ENCODE results near the gene CDK11A.
"Not testable (repeated sequence)": the region's sequence is repeated elsewhere in the genome, so short reads cannot be mapped to it uniquely, and the experiment has no call there.

The CDK11A gene

GRCh38 chr1:1676087-1676486 is 48.1 kb downstream of the CDK11A start:
- not testable (repeated sequence) for H3K4me3 ChIP-seq (ENCODE audit: low read depth, low read length); H3K9me3 ChIP-seq (ENCODE audit: control insufficient read depth, insufficient read depth, low read length); H3K4me1 ChIP-seq (ENCODE audit: control insufficient read depth, insufficient read depth, low read length); H3K27me3 ChIP-seq (ENCODE audit: control insufficient read depth, insufficient read depth, low read length); H3K9ac ChIP-seq (ENCODE audit: low read depth, low read length); H3K27ac ChIP-seq (ENCODE audit: low read depth, low read length)
- peaks cover 16% of the 10 kb centered on the region for H3K36me3 ChIP-seq (ENCODE audit: control insufficient read depth, insufficient read depth, low read length)

- H3K4me3 ChIP-seq (ENCODE audit: low read depth, low read length); H3K27ac ChIP-seq (ENCODE audit: low read depth, low read length); H3K9ac ChIP-seq (ENCODE audit: low read depth, low read length); H3K27me3 ChIP-seq (ENCODE audit: control insufficient read depth, insufficient read depth, low read length); H3K4me1 ChIP-seq (ENCODE audit: control insufficient read depth, insufficient read depth, low read length); H3K9me3 ChIP-seq (ENCODE audit: control insufficient read depth, insufficient read depth, low read length): not testable (repeated sequence)
- H3K36me3 ChIP-seq (ENCODE audit: control insufficient read depth, insufficient read depth, low read length): peaks cover 21% of the 10 kb centered on the region
Measured at GRCh38 chr1:1675218-1675617, 48.9 kb downstream of the CDK11A start.

- not testable (repeated sequence) for H3K9me3 ChIP-seq (ENCODE audit: control insufficient read depth, insufficient read depth, low read length); H3K27ac ChIP-seq (ENCODE audit: low read depth, low read length); H3K4me1 ChIP-seq (ENCODE audit: control insufficient read depth, insufficient read depth, low read length); H3K9ac ChIP-seq (ENCODE audit: low read depth, low read length); H3K27me3 ChIP-seq (ENCODE audit: control insufficient read depth, insufficient read depth, low read length); H3K4me3 ChIP-seq (ENCODE audit: low read depth, low read length)
- H3K36me3 ChIP-seq (ENCODE audit: control insufficient read depth, insufficient read depth, low read length): peaks cover 24% of the 10 kb centered on the region
Measured at GRCh38 chr1:1674806-1675205, 49.4 kb downstream of the CDK11A start.

- peaks cover 42% of the 10 kb centered on the region for H3K36me3 ChIP-seq (ENCODE audit: control insufficient read depth, insufficient read depth, low read length)
- no peak overlapping the region for H3K9ac ChIP-seq (ENCODE audit: low read depth, low read length)
- H3K4me3 ChIP-seq (ENCODE audit: low read depth, low read length): no peak overlapping the region
- H3K27me3 ChIP-seq (ENCODE audit: control insufficient read depth, insufficient read depth, low read length): no peaks in the 10 kb centered on the region
- no peak overlapping the region for H3K27ac ChIP-seq (ENCODE audit: low read depth, low read length)
- no peaks in the 10 kb centered on the region for H3K9me3 ChIP-seq (ENCODE audit: control insufficient read depth, insufficient read depth, low read length)
- no peaks in the 10 kb centered on the region for H3K4me1 ChIP-seq (ENCODE audit: control insufficient read depth, insufficient read depth, low read length)
Measured at GRCh38 chr1:1672181-1672965, 51.8 kb downstream of the CDK11A start.

DNA sequence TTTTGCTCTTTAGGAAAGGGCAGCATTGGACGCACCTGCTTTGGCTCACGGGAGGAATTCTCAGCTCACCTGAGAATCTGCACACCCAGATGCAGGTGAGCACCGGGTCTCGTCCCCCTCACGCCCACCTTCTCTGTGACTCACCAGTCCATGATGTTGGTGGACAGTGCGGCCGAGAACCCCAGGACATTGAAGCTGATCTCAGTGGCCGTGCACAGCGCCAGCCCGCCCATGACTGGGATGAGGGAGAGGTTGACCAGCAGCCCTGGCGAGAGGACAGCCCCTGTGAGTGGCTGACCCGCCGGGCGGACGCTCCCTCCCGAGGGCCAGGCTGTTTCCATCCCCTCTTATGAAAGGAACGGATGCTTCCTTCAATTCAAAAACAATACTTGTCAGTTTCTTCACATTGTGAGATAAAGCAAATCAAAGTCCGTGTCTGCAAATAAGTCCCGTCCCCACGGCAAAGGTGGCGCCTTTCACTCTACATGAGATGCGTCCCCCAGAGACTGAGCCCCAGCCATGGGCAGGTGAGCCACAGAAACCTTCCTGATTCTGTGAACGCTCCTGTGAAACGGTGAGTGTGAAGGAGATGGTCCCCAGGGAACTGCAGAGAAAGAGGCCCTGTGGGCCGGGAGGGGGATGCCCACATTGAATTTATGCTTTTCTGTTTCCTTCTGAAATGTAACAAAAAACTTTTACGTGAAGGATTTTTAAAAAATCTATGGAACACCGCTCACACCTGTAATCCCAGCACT is 52.6 kb downstream of the CDK11A start:
- no peaks in the 10 kb centered on the region for H3K27me3 ChIP-seq (ENCODE audit: control insufficient read depth, insufficient read depth, low read length)
- no peak overlapping the region for H3K4me3 ChIP-seq (ENCODE audit: low read depth, low read length)
- H3K4me1 ChIP-seq (ENCODE audit: control insufficient read depth, insufficient read depth, low read length): no peaks in the 10 kb centered on the region
- H3K9ac ChIP-seq (ENCODE audit: low read depth, low read length): no peak overlapping the region
- H3K9me3 ChIP-seq (ENCODE audit: control insufficient read depth, insufficient read depth, low read length): no peaks in the 10 kb centered on the region
- H3K36me3 ChIP-seq (ENCODE audit: control insufficient read depth, insufficient read depth, low read length): peaks cover 44% of the 10 kb centered on the region
- H3K27ac ChIP-seq (ENCODE audit: low read depth, low read length): no peak overlapping the region

- Histone ChIP-seq H3K27me3 (ENCODE audit: control insufficient read depth, insufficient read depth, low read length) (no peaks in the 10 kb centered on the region), H3K4me1 (ENCODE audit: control insufficient read depth, insufficient read depth, low read length) (no peaks in the 10 kb centered on the region), H3K27ac (ENCODE audit: low read depth, low read length) (no peak overlapping the region), H3K36me3 (ENCODE audit: control insufficient read depth, insufficient read depth, low read length) (peaks cover 51% of the 10 kb centered on the region), H3K9me3 (ENCODE audit: control insufficient read depth, insufficient read depth, low read length) (no peaks in the 10 kb centered on the region), H3K9ac (ENCODE audit: low read depth, low read length) (no peak overlapping the region), H3K4me3 (ENCODE audit: low read depth, low read length) (no peak overlapping the region)
Measured at GRCh38 chr1:1670866-1671265, 53.3 kb downstream of the CDK11A start.

- no peak overlapping the region for H3K9ac ChIP-seq (ENCODE audit: low read depth, low read length)
- no peaks in the 10 kb centered on the region for H3K4me1 ChIP-seq (ENCODE audit: control insufficient read depth, insufficient read depth, low read length)
- H3K27ac ChIP-seq (ENCODE audit: low read depth, low read length): no peak overlapping the region
- H3K4me3 ChIP-seq (ENCODE audit: low read depth, low read length): no peak overlapping the region
- no peaks in the 10 kb centered on the region for H3K27me3 ChIP-seq (ENCODE audit: control insufficient read depth, insufficient read depth, low read length)
- H3K9me3 ChIP-seq (ENCODE audit: control insufficient read depth, insufficient read depth, low read length): no peaks in the 10 kb centered on the region
- peaks cover 61% of the 10 kb centered on the region for H3K36me3 ChIP-seq (ENCODE audit: control insufficient read depth, insufficient read depth, low read length)
Measured at GRCh38 chr1:1669468-1670440, 54.4 kb downstream of the CDK11A start.

- peaks cover 51% of the 10 kb centered on the region for H3K36me3 ChIP-seq (ENCODE audit: control insufficient read depth, insufficient read depth, low read length)
- H3K4me1 ChIP-seq (ENCODE audit: control insufficient read depth, insufficient read depth, low read length): no peaks in the 10 kb centered on the region
- H3K9ac ChIP-seq (ENCODE audit: low read depth, low read length): no peak overlapping the region
- H3K27ac ChIP-seq (ENCODE audit: low read depth, low read length): no peak overlapping the region
- H3K9me3 ChIP-seq (ENCODE audit: control insufficient read depth, insufficient read depth, low read length): no peaks in the 10 kb centered on the region
- H3K27me3 ChIP-seq (ENCODE audit: control insufficient read depth, insufficient read depth, low read length): no peaks in the 10 kb centered on the region
- no peak overlapping the region for H3K4me3 ChIP-seq (ENCODE audit: low read depth, low read length)
Measured at GRCh38 chr1:1666526-1666925, 57.6 kb downstream of the CDK11A start.

GRCh38 chr1:1665815-1666251 is 58.3 kb downstream of the CDK11A start:
- H3K27me3 ChIP-seq (ENCODE audit: control insufficient read depth, insufficient read depth, low read length): no peaks in the 10 kb centered on the region
- no peaks in the 10 kb centered on the region for H3K4me1 ChIP-seq (ENCODE audit: control insufficient read depth, insufficient read depth, low read length)
- no peak overlapping the region for H3K9ac ChIP-seq (ENCODE audit: low read depth, low read length)
- H3K36me3 ChIP-seq (ENCODE audit: control insufficient read depth, insufficient read depth, low read length): peaks cover 44% of the 10 kb centered on the region
- no peak overlapping the region for H3K27ac ChIP-seq (ENCODE audit: low read depth, low read length)
- no peaks in the 10 kb centered on the region for H3K9me3 ChIP-seq (ENCODE audit: control insufficient read depth, insufficient read depth, low read length)
- no peak overlapping the region for H3K4me3 ChIP-seq (ENCODE audit: low read depth, low read length)

DNA sequence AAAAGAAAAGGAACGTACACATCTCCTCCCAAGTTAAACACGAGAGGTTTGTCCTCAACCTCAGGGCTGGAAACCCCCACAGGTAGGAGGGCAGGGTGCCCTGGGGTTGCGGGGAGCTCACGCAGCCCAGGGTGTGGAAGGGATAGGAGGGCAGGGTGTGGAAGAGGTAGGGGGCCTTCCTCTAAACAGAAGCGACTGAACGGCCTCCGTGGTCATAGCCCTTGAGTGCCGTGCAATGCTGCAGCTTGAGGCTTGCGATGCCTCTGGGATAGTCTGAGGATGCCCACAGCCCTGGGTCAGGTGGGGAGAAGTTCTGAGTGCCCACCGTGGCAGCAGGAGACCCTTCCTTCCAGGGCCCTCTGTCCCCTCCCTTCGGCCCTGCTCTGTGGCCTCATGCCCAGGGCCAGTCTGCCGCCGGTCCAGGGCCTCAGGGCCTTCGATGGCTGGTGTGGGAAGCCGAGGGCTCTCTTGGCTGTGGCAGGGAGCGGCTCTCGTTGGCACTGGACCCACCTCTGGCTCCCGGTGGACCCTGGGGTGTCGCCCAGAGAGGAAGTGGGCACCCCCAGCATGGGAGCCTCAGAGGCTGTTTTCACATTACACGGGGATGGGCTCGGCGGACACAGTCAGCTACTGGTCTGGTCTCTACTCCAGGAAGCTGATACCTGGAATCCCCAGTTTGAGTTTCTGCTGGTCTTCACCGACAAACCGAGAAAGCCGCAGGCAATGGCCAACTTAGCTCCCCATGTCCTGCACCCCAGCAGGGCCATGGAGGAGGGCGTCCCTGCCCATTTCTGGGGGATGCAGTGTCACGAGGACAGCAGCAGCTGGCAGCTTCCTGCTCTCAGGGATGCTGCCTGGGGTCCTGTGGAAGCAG is 59.0 kb downstream of the CDK11A start:
- Histone ChIP-seq H3K9me3 (ENCODE audit: control insufficient read depth, insufficient read depth, low read length) (no peaks in the 10 kb centered on the region), H3K4me3 (ENCODE audit: low read depth, low read length) (no peak overlapping the region), H3K36me3 (ENCODE audit: control insufficient read depth, insufficient read depth, low read length) (peaks cover 42% of the 10 kb centered on the region), H3K4me1 (ENCODE audit: control insufficient read depth, insufficient read depth, low read length) (no peaks in the 10 kb centered on the region), H3K27me3 (ENCODE audit: control insufficient read depth, insufficient read depth, low read length) (no peaks in the 10 kb centered on the region), H3K27ac (ENCODE audit: low read depth, low read length) (no peak overlapping the region), H3K9ac (ENCODE audit: low read depth, low read length) (no peak overlapping the region)
